HCT116 (cell line): ENCODE measurements around the gene KRTAP22-1. TPM values are rescaled to one million over a fixed set of nuclear protein-coding genes. Genes with fewer than 3 reads are reported as not detected.

Source experiments
- ATAC-seq: fragments of 200-7000 bp; cut with Tn5 transposase; 2 replicates; pipeline ENCODE4 v1.9.1; 2020; ENCODE audit warnings: mild to moderate bottlenecking, moderate library complexity
- BruUV-seq: library from RNA; stranded (reverse); fragments of 400-500 nt; replicated peaks from 2 replicates; lab custom pipeline; 2021; lab: Mats Ljungman, UMichigan
- CTCF ChIA-PET: fragments of 300-600 bp; sonication (Branson Sonifier 250); formaldehyde crosslinking; loops from one replicate; lab custom pipeline; 2021; ENCODE audit warnings: antibody characterized with exemption; lab: Charles Lee
- POLR2A ChIA-PET: fragments of 300-600, 350-600 bp; sonication (Branson Sonifier 250); formaldehyde crosslinking; loops from one replicate; lab custom pipeline; 2021; ENCODE audit warnings: antibody characterized with exemption; lab: Charles Lee
- RAD21 ChIA-PET, 2 experiments: fragments of 300-600 bp; sonication (Branson Sonifier 250); formaldehyde crosslinking; loops; one replicate each; lab custom pipeline; 2023; ENCODE audit warnings: low total read pairs in 2 of 2; ENCODE audit not compliant: uncharacterized antibody in 2 of 2, unreplicated experiment in 2 of 2, low non-redundant PET in 1 of 2; lab: Charles Lee
- DNase-seq: peaks from one replicate; pipeline ENCODE4 v3.0.0-alpha.2; 2010; ENCODE audit warnings: low read depth, low spot score
- H2AFZ ChIP-seq: fragments of 200-600 bp; shearing (Covaris generic), sonication (generic); 2 replicates; pipeline ENCODE4 v1.6.1; 2017; ENCODE audit warnings: low read depth, mixed run types, mixed read lengths, antibody characterized with exemption, low read length; ENCODE audit not compliant: poor library complexity, severe bottlenecking
- H3K27ac ChIP-seq: 2 replicates; pipeline ENCODE4 v1.5.1; 2012; ENCODE audit warnings: low read depth, low read length
- H3K27me3 ChIP-seq: fragments of 200-600 bp; sonication (generic); 2 replicates; pipeline ENCODE4 v1.6.1; 2016; ENCODE audit warnings: mixed run types, low read length, mixed read lengths; ENCODE audit not compliant: insufficient read depth
- H3K36me3 ChIP-seq, 2 experiments: fragments of 200-500 bp in 1 of 2; fragments of 200-600 bp in 1 of 2; sonication (Bioruptor generic) in 1 of 2; sonication (generic) in 1 of 2; 2 replicates each; pipeline versions ENCODE4 v1.5.1 to v1.6.1; 2014 to 2016; ENCODE audit warnings: low read length in 2 of 2, inconsistent platforms in 1 of 2, mixed read lengths in 1 of 2, mixed run types in 1 of 2; ENCODE audit not compliant: insufficient read depth in 2 of 2, control insufficient read depth in 1 of 2
- H3K4me1 ChIP-seq, 2 experiments: fragments of 200-600 bp in 1 of 2; sonication (generic) in 1 of 2; 2 replicates each; pipeline versions ENCODE4 v1.5.1 to v1.6.1; 2012 to 2017; ENCODE audit warnings: low read length in 2 of 2, inconsistent platforms in 1 of 2, mild to moderate bottlenecking in 1 of 2, mixed read lengths in 1 of 2, mixed run types in 1 of 2, moderate library complexity in 1 of 2; ENCODE audit not compliant: insufficient read depth in 2 of 2, control insufficient read depth in 1 of 2
- H3K4me2 ChIP-seq: fragments of 200-600 bp; sonication (generic); 2 replicates; pipeline ENCODE4 v1.6.1; 2017; ENCODE audit warnings: mixed run types, low read length, mixed read lengths
- H3K4me3 ChIP-seq, 2 experiments: fragments of 200-600 bp in 1 of 2; sonication (generic) in 1 of 2; replicated peaks in 1 of 2; 2 replicates each; pipeline ENCODE4 v1.5.1; 2011 to 2016; ENCODE audit warnings: low read length in 2 of 2, control low read depth in 1 of 2, low read depth in 1 of 2, mild to moderate bottlenecking in 1 of 2, mixed read lengths in 1 of 2, mixed run types in 1 of 2
- H3K79me2 ChIP-seq: fragments of 200-600 bp; sonication (generic); 2 replicates; pipeline ENCODE4 v1.6.1; 2017; ENCODE audit warnings: mild to moderate bottlenecking, mixed run types, low read length, moderate library complexity, mixed read lengths; ENCODE audit not compliant: insufficient read depth
- H3K9ac ChIP-seq: fragments of 200-600 bp; sonication (generic); 2 replicates; pipeline ENCODE4 v1.6.1; 2016; ENCODE audit warnings: low read length, mixed read lengths
- H3K9me2 ChIP-seq: fragments of 200-600 bp; sonication (generic), shearing (Covaris generic); 2 replicates; pipeline ENCODE4 v1.6.1; 2017; ENCODE audit warnings: mixed run types, mild to moderate bottlenecking, moderate library complexity; ENCODE audit not compliant: insufficient read depth
- H3K9me3 ChIP-seq, 2 experiments: fragments of 200-500 bp in 1 of 2; fragments of 200-600 bp in 1 of 2; sonication (Bioruptor generic) in 1 of 2; sonication (generic) in 1 of 2; 2 replicates each; pipeline ENCODE4 v1.6.1; 2014 to 2017; ENCODE audit warnings: low read length in 2 of 2, mixed read lengths in 2 of 2, inconsistent platforms in 1 of 2, low read depth in 1 of 2, mild to moderate bottlenecking in 1 of 2, mixed run types in 1 of 2, moderate library complexity in 1 of 2; ENCODE audit not compliant: control insufficient read depth in 1 of 2, insufficient read depth in 1 of 2
- H4K20me1 ChIP-seq: fragments of 200-600 bp; sonication (generic), shearing (Covaris generic); 2 replicates; pipeline ENCODE4 v1.6.1; 2017; ENCODE audit warnings: mixed run types, mild to moderate bottlenecking, moderate library complexity; ENCODE audit not compliant: insufficient read depth
- ATF3 ChIP-seq: IDR thresholded peaks from 2 replicates; pipeline ENCODE4 v1.6.1; 2012
- CBX3 ChIP-seq: IDR thresholded peaks from 2 replicates; pipeline ENCODE4 v1.6.1; 2012; ENCODE audit warnings: low read depth
- EGR1 ChIP-seq: IDR thresholded peaks from 2 replicates; pipeline ENCODE4 v1.6.1; 2012; ENCODE audit warnings: low read depth
- ELF1 ChIP-seq: IDR thresholded peaks from 2 replicates; pipeline ENCODE4 v1.6.1; 2012; ENCODE audit warnings: low read depth, borderline replicate concordance
- EZH2phosphoT487 ChIP-seq: fragments of 200-600 bp; IDR thresholded peaks from 2 replicates; pipeline ENCODE4 v1.6.1; 2018; ENCODE audit warnings: antibody characterized with exemption, borderline replicate concordance
- POLR2A ChIP-seq: IDR thresholded peaks from 2 replicates; pipeline ENCODE4 v1.7.0; 2011; ENCODE audit warnings: borderline replicate concordance; ENCODE audit not compliant: insufficient read depth, insufficient read length; ENCODE audit errors: extremely low read depth
- POLR2AphosphoS5 ChIP-seq: IDR thresholded peaks from 2 replicates; pipeline ENCODE4 v1.6.1; 2011; ENCODE audit warnings: mild to moderate bottlenecking, low read depth, low read length, moderate library complexity
- REST ChIP-seq: IDR thresholded peaks from 2 replicates; pipeline ENCODE4 v1.6.1; 2012; ENCODE audit warnings: low read depth
- TCF7L2 ChIP-seq: IDR thresholded peaks from 2 replicates; pipeline ENCODE4 v1.7.0; 2011; ENCODE audit warnings: borderline replicate concordance, inconsistent platforms; ENCODE audit not compliant: insufficient read depth, insufficient read length; ENCODE audit errors: extremely low read depth
- YY1 ChIP-seq: IDR thresholded peaks from 2 replicates; pipeline ENCODE4 v1.6.1; 2011; ENCODE audit warnings: low read length, low read depth, moderate library complexity, mild to moderate bottlenecking; ENCODE audit not compliant: insufficient replicate concordance; ENCODE audit errors: extremely low read depth
- ZBTB33 ChIP-seq: IDR thresholded peaks from 2 replicates; pipeline ENCODE4 v1.6.1; 2011; ENCODE audit warnings: mild to moderate bottlenecking, low read length, moderate library complexity; ENCODE audit not compliant: insufficient replicate concordance; ENCODE audit errors: extremely low read depth
- ZFX ChIP-seq: fragments of 450-650 bp; IDR thresholded peaks from 2 replicates; pipeline ENCODE4 v1.6.1; 2017
- ZNF274 ChIP-seq: fragments of 200-500 bp; sonication (Bioruptor generic); IDR thresholded peaks from 2 replicates; pipeline ENCODE4 v1.6.1; 2014; ENCODE audit warnings: mild to moderate bottlenecking, low read depth, low read length, inconsistent platforms
- intact Hi-C: fragments of 100-400 bp; cut with micrococcal nuclease; formaldehyde crosslinking; loops from 2 replicates; pipeline ENCODE4 v1.10.0; 2022
- total RNA-seq: library from RNA; stranded (reverse); gene quantifications from one replicate; pipeline ENCODE4 v1.2.1, GENCODE V29; 2021; ENCODE audit not compliant: unreplicated experiment

KRTAP22-1 gene
- total RNA-seq, 1 experiment from 2014 or later = not detected

- Histone ChIP-seq H3K4me1 (no peaks in the 10 kb centered on the region), H3K4me3 (no peak overlapping the region), H3K36me3 (no peaks in the 10 kb centered on the region), H3K27ac (no peak overlapping the region), H3K9ac (no peak overlapping the region), H2AFZ (no peak overlapping the region), H3K9me3 (peaks cover 18 to 24% of the 10 kb centered on the region in 2 experiments; a peak in 2 of 4 replicates), H3K9me2 (no peaks in the 10 kb centered on the region), H4K20me1 (no peaks in the 10 kb centered on the region), H3K27me3 (no peaks in the 10 kb centered on the region), H3K4me2 (no peak overlapping the region), H3K79me2 (no peaks in the 10 kb centered on the region)
- ChIA-PET CTCF (no interaction called here), POLR2A (no interaction called here), RAD21 (no interaction called here)
- no peak for ATAC-seq
- no peak for TF ChIP-seq CBX3
- TF ChIP-seq ATF3 = no peak
- TF ChIP-seq EGR1 = no peak
- TF ChIP-seq EZH2phosphoT487 = no peak
- TF ChIP-seq ZFX = no peak
- no peak for TF ChIP-seq ZNF274
- TF ChIP-seq TCF7L2 = no peak
- no peak for TF ChIP-seq ZBTB33
- no peak for TF ChIP-seq POLR2AphosphoS5
- TF ChIP-seq YY1 = no peak
- TF ChIP-seq POLR2A = no peak
- no peak for TF ChIP-seq REST
- TF ChIP-seq ELF1 = no peak
- DNase-seq = no peak
- no TSS peak for BruUV-seq
- intact Hi-C loops = no loop called here
Measured at GRCh38 chr21:30582870-30583269, 18.0 kb upstream of the KRTAP22-1 start.
